H1 (cell line): Measurements from ENCODE around the gene TMEM223. TPM values are rescaled to one million over a fixed set of nuclear protein-coding genes. Genes with fewer than 3 reads are reported as not detected.

Source experiments
- BACH1 ChIP-seq: IDR thresholded peaks from 2 replicates; pipeline ENCODE4 v1.6.1; 2012; ENCODE audit warnings: low read length, improper control_type of control experiment
- CBX8 ChIP-seq: fragments of 300-800, 300-1000 bp; sonication (generic); IDR thresholded peaks from 2 replicates; pipeline ENCODE4 v1.7.1; 2016; ENCODE audit warnings: low read depth, low read length, borderline replicate concordance
- CREB1 ChIP-seq: IDR thresholded peaks from 2 replicates; pipeline ENCODE4 v1.6.1; 2012; ENCODE audit warnings: inconsistent platforms
- CTBP2 ChIP-seq: IDR thresholded peaks from 2 replicates; pipeline ENCODE4 v1.7.0; 2011; ENCODE audit warnings: borderline replicate concordance, mild to moderate bottlenecking, moderate library complexity, mixed read lengths, low read length; ENCODE audit not compliant: insufficient read depth, insufficient read length
- GABPA ChIP-seq: IDR thresholded peaks from 2 replicates; pipeline ENCODE4 v1.6.1; 2011; ENCODE audit warnings: mild to moderate bottlenecking, low read length, moderate library complexity, borderline replicate concordance; ENCODE audit not compliant: insufficient read depth
- HDAC2 ChIP-seq, 2 experiments: fragments of 300-600 bp in 1 of 2; sonication (generic) in 1 of 2; IDR thresholded peaks; 2 replicates each; pipeline ENCODE4 v1.6.1; 2011 to 2012; ENCODE audit warnings: low read depth in 2 of 2, low read length in 2 of 2, mild to moderate bottlenecking in 2 of 2, moderate library complexity in 2 of 2, borderline replicate concordance in 1 of 2, inconsistent platforms in 1 of 2
- POLR2AphosphoS5 ChIP-seq: IDR thresholded peaks from 2 replicates; pipeline ENCODE4 v1.6.1; 2011; ENCODE audit warnings: low read depth, low read length
- RXRA ChIP-seq: IDR thresholded peaks from 2 replicates; pipeline ENCODE4 v1.6.1; 2011; ENCODE audit warnings: low read depth, mild to moderate bottlenecking, low read length, moderate library complexity; ENCODE audit not compliant: insufficient read depth
- SIN3A ChIP-seq, 2 experiments: IDR thresholded peaks in 1 of 2; conservative IDR thresholded peaks in 1 of 2; 2 replicates each; pipeline ENCODE4 v1.6.1; 2011 to 2012; ENCODE audit warnings: low read length in 2 of 2, improper control_type of control experiment in 1 of 2, low read depth in 1 of 2, mild to moderate bottlenecking in 1 of 2
- TEAD4 ChIP-seq: IDR thresholded peaks from 2 replicates; pipeline ENCODE4 v1.6.1; 2012; ENCODE audit warnings: low read depth, low read length, inconsistent platforms, mixed read lengths
- polyA plus RNA-seq, 7 experiments: library from polyadenylated mRNA; depleted of rRNA in 3 of 7; stranded (reverse) in 5 of 7; unstranded in 2 of 7; fragments of >200 nt in 5 of 7; fragments of 200-250 nt in 2 of 7; gene quantifications; 1 replicate in 5 of 7; 2 replicates in 1 of 7; 4 replicates in 1 of 7; pipeline versions ENCODE4 v1.2.1 to v1.2.3, GENCODE V29; 2011 to 2013; ENCODE audit warnings: missing spikeins in 2 of 7, mixed read lengths in 2 of 7
- total RNA-seq: library from RNA; stranded (reverse); fragmentation: NEBNext Ultra II Directional; extraction: Animal tissue kit (Norgen Biotek cat#: 25700); gene quantifications from 2 replicates; pipeline ENCODE4 v1.2.1, GENCODE V29; 2021
- TF ChIP-seq, protein P1 (sequence below): IDR thresholded peaks from 2 replicates; pipeline ENCODE4 v1.6.1; 2011; ENCODE audit warnings: low read length, improper control_type of control experiment

TMEM223 gene
- total and polyA plus RNA-seq, 2 of the 8 experiments (the other 6 are each of a cell fraction or from before 2014, with no cell fraction given) = 22.9 to 64.1 TPM

DNA sequence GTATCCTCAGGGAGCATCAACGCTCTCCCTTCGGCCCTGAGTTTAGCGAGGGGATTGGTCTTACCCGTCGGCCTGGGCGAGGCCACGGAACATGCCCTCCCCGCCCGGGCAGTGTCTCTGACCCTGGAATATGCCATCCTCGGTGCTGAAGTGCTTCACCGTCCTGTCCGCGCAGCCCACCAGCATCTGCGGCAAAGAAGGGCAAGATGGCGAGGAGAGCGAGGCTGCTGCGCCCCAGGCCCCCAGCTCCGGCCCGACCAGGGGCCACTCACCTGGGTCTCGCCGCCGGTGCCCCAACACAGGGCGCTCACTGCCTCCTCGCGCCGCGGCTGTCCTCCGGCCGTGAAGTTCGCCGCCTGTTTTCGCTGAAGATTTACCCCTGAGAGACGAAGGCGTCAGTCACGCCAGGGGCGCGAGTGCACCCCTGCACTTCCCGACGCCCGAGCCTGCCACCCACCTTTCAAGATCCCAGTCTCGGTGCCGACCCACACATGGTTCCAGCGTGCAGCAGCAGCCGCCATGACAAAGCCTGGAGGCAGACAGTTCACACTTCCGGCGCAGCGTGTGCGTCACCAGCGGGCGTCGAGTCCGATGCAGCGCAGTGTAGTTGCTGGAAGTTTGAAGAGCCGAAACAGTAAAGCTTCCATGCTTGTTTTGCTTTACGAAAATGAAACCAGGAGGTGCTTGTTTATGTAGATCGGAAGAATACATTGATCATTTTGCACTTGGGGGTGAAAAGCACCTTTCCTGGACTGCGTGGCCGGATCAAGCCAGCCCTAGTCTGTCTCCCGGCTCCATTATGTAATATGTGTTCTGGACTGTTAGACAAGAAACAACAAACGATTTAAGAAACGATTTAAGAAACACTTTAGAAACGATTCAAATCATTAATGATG lies 47.5 kb upstream of the TMEM223 start, which contains the start of gene WDR74 (continued):
- TF ChIP-seq CBX8 = no peak
- TF ChIP-seq HDAC2 (IDR thresholded peaks at IDR 0.05; ENCODE audit: borderline replicate concordance in 1 of 2, low read depth in 2 of 2, low read length in 2 of 2) = peak; percentile 69 to 99; a peak in 3 of 4 replicates
- TF ChIP-seq BACH1 = no peak
- peak; percentile 99 to 100 for TF ChIP-seq SIN3A (conservative IDR thresholded peaks at IDR 0.05 in 1 of 2, IDR thresholded peaks at IDR 0.05 in 1 of 2; ENCODE audit: low read depth in 1 of 2, low read length in 2 of 2)
- TF ChIP-seq POLR2AphosphoS5 = peak; percentile 96
- peak; percentile 84; the same call in 1 of the 2 replicates for TF ChIP-seq GABPA
- TF ChIP-seq, protein P1, sequence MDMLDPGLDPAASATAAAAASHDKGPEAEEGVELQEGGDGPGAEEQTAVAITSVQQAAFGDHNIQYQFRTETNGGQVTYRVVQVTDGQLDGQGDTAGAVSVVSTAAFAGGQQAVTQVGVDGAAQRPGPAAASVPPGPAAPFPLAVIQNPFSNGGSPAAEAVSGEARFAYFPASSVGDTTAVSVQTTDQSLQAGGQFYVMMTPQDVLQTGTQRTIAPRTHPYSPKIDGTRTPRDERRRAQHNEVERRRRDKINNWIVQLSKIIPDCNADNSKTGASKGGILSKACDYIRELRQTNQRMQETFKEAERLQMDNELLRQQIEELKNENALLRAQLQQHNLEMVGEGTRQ = no peak; the same call in 1 of the 2 replicates
- TF ChIP-seq RXRA = no peak
- peak; percentile 99 for TF ChIP-seq CREB1
- TF ChIP-seq CTBP2 = peak; percentile 62
- TF ChIP-seq TEAD4 = no peak
